22Rv1 (cell line): Measurements from ENCODE around the gene BTF3L4.

Experiments used
- ZFX ChIP-seq: fragments of 450-650 bp; IDR thresholded peaks from 2 replicates; pipeline ENCODE4 v1.6.1; 2017; ENCODE audit warnings: antibody characterized with exemption, borderline replicate concordance
- TF ChIP-seq, protein P1 (sequence below): fragments of 450-650 bp; IDR thresholded peaks from 2 replicates; pipeline ENCODE4 v1.5.1; 2017; ENCODE audit warnings: mild to moderate bottlenecking

DNA sequence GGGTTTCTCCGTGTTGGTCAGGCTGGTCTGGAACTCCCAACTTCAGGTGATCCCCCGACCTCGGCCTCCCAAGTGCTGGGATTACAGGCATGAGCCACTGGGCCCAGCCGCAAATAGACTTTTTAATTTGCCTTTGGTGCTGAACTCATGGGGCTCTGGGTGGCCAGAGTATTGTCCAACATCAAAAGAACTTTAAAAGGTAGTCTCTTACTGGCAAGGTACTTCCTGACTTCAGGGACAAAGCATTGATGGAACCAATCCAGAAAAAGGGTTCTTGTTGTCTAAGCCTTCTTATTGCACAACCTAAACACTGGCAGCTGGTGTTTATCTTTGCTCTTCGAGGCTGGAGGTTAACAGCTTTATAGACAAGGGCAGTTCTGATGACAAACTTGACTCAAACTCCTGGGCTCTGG lies 18.7 kb upstream of the BTF3L4 start:
- TF ChIP-seq, protein P1, sequence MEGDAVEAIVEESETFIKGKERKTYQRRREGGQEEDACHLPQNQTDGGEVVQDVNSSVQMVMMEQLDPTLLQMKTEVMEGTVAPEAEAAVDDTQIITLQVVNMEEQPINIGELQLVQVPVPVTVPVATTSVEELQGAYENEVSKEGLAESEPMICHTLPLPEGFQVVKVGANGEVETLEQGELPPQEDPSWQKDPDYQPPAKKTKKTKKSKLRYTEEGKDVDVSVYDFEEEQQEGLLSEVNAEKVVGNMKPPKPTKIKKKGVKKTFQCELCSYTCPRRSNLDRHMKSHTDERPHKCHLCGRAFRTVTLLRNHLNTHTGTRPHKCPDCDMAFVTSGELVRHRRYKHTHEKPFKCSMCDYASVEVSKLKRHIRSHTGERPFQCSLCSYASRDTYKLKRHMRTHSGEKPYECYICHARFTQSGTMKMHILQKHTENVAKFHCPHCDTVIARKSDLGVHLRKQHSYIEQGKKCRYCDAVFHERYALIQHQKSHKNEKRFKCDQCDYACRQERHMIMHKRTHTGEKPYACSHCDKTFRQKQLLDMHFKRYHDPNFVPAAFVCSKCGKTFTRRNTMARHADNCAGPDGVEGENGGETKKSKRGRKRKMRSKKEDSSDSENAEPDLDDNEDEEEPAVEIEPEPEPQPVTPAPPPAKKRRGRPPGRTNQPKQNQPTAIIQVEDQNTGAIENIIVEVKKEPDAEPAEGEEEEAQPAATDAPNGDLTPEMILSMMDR, result no peak
- TF ChIP-seq ZFX, result no peak
